ENCODE data around the gene GPRC5D. TPM values are rescaled to one million over a fixed set of nuclear protein-coding genes. Genes with fewer than 3 reads are reported as not detected.

Gene GPRC5D
- total RNA-seq = not detected in 2 replicates

DNA sequence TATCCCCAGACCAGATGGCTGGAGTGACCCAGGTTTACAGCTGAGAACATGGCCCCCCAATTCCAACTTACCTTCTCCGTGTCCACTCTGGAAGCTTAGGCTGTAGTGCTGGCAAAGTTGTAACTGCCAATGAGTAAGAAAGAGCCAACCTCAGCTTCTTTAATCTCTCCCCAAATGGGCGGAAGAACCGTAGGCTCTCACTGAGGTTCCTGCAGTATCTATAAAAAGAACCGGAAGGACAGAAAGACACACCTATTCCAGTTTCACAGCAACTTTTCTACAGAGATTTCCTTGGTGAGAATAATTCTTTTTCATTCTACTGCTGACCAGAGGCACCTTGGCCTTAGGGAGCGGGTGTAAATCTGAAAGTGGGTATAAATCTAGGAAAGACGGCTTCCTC is at the start of gene GPRC5D:
TSS of gene GPRC5D (minus strand) at position 135 of the 400 bp plus-strand sequence. CDS start 1,786 bp downstream, outside the sequence.

DNA sequence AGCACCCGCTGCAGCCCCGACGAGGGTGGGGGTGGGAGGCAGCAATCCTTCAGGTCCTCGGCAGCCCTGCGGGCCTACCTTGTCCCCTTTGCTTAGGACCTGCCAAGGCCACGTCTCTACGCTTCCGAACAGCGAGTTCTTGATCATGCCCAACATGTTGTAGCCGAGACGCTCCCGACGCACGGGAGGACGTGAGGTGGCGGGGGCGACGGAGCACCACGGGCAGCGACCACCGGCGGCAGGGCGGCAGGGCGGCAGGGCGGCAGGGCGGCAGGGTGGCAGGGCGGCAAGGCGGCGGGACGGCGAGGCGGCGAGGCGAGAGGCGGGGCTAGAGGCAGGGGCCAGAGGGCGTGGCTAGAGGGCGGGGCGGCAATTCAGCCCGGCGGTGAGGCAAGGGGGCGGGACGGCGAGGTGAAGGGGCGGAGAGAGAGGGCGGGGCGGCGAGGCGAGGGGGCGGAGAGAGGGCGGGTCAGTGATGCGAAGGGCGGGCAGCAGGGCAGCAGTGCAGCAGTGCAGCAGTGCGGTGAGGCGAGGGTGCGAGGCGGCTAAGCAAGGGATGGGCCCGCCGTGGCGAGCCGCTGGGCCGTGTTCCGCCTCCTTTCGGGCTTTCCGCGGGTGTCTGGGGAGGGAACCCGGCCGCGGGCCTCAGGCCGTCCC is 48.1 kb upstream of the GPRC5D start, which contains the start of gene HEBP1:
TSS of gene HEBP1 (minus strand) at position 307 of the 657 bp plus-strand sequence. CDS start at position 156, 151 bp downstream.

DNA sequence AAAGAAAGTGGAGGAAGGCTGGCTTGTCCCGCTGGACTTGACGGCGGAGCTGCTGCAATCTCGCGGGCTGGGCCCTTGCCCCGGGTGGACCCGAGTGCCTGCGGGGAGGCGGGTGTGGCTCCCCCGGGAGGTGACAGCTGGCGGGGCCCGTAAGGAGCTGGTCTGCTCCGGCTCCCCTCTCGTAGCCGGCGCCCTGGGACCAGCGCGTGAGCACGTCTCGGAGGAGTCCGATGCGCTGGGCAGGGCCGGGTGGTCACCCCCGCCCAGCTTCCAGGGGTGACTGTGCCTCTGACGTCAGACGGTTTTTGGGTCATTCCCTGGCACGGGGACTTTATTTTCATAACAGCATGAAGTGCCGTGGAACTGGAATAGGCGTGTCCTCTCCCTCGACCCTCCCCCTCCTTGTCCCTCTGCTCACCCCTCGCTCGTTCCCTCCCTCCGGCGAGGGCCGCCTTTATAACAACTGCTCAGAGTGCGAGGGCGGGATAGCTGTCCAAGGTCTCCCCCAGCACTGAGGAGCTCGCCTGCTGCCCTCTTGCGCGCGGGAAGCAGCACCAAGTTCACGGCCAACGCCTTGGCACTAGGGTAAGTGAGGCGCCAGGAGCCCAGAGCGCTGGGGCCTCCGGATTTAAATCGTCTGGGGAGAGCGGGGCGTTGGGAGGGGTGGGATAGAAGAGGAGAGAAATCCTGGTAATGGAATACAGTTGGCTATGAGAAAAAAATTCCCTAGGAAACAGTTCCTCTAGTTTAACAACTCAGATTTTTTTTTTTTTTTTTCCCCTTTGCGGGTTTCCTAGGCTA is 60.7 kb downstream of the GPRC5D start, which contains the start of gene GPRC5A:
TSS of gene GPRC5A (plus strand) at position 483 of the 801 bp plus-strand sequence. CDS start 16,688 bp downstream, outside the sequence.

Other genes with a start within 250 kb of the GPRC5D start
- 28.7 and 38.5 TPM in 2 replicates for gene CDKN1B, start 234.8 kb downstream of the GPRC5D start, total RNA-seq
- 2.0 and 3.2 TPM in 2 replicates for gene APOLD1, start 166.5 kb downstream of the GPRC5D start, total RNA-seq
- 48.2 and 73.9 TPM in 2 replicates for gene DDX47, start 138.8 kb downstream of the GPRC5D start, total RNA-seq
- 20.3 and 20.9 TPM in 2 replicates for gene GPRC5A, start 60.6 kb downstream of the GPRC5D start, total RNA-seq
- gene HEBP1, start 48.1 kb upstream of the GPRC5D start, total RNA-seq = 15.9 and 39.2 TPM in 2 replicates
- gene FAM234B, start 92.2 kb upstream of the GPRC5D start, total RNA-seq = 7.2 and 7.5 TPM in 2 replicates
- gene GSG1, start 151.5 kb upstream of the GPRC5D start, total RNA-seq = 1.1 and 4.5 TPM in 2 replicates
- gene EMP1, start 244.6 kb upstream of the GPRC5D start, total RNA-seq = 548 and 646 TPM in 2 replicates

Data from cardiac atrium fibroblast (primary cell).